22Rv1 (cell line): ENCODE results near the gene CDH2.

Source experiments
- ZFX ChIP-seq: fragments of 450-650 bp; IDR thresholded peaks from 2 replicates; pipeline ENCODE4 v1.6.1; 2017; ENCODE audit warnings: antibody characterized with exemption, borderline replicate concordance
- TF ChIP-seq, protein P1 (sequence below): fragments of 450-650 bp; IDR thresholded peaks from 2 replicates; pipeline ENCODE4 v1.5.1; 2017; ENCODE audit warnings: mild to moderate bottlenecking

DNA sequence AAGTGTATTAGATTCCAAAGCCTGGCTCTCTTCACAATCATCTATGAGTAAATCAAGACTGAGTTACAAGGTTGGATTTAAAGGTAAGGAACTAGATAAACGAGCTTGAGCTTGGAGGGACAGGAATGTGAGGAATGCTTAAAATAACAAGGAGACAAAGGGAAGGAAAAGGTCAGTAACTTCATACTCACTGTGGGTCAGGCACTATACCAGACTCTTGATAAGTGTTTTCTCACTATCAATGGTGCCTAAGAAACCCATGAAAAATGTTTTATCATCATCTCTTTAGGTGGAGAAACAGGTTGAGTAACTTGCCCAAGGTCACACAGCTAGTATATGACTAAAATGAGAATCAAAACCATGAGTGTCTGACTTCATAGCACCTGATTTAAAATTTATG, 212.1 kb downstream of the CDH2 start:
- TF ChIP-seq, protein P1, sequence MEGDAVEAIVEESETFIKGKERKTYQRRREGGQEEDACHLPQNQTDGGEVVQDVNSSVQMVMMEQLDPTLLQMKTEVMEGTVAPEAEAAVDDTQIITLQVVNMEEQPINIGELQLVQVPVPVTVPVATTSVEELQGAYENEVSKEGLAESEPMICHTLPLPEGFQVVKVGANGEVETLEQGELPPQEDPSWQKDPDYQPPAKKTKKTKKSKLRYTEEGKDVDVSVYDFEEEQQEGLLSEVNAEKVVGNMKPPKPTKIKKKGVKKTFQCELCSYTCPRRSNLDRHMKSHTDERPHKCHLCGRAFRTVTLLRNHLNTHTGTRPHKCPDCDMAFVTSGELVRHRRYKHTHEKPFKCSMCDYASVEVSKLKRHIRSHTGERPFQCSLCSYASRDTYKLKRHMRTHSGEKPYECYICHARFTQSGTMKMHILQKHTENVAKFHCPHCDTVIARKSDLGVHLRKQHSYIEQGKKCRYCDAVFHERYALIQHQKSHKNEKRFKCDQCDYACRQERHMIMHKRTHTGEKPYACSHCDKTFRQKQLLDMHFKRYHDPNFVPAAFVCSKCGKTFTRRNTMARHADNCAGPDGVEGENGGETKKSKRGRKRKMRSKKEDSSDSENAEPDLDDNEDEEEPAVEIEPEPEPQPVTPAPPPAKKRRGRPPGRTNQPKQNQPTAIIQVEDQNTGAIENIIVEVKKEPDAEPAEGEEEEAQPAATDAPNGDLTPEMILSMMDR: no peak
- TF ChIP-seq ZFX: no peak
